HepG2 (cell line): Measurements from ENCODE around the gene GPRC5D. TPM values are rescaled to one million over a fixed set of nuclear protein-coding genes. Genes with fewer than 3 reads are reported as not detected.
A peak's percentile ranks its signal among the peaks of the same experiment; 100 is the strongest.

Experiments used
- FOXK1 ChIP-seq: sonication (generic); formaldehyde crosslinking; IDR thresholded peaks from 2 replicates; pipeline ENCODE4 v1.4.0; 2020; ENCODE audit warnings: low read depth, missing genetic modification reagents, borderline replicate concordance
- HCFC1 ChIP-seq: fragments of 150-350 bp; IDR thresholded peaks from 2 replicates; pipeline ENCODE4 v1.6.1; 2014; ENCODE audit warnings: low read depth, low read length
- KMT2A ChIP-seq: sonication (generic); formaldehyde crosslinking; IDR thresholded peaks from 2 replicates; pipeline ENCODE4 v1.4.0; 2020; ENCODE audit warnings: missing genetic modification reagents
- PAX8 ChIP-seq: sonication (generic); formaldehyde crosslinking; IDR thresholded peaks from 2 replicates; pipeline ENCODE4 v1.8.0; 2022; ENCODE audit warnings: mild to moderate bottlenecking, missing genetic modification reagents, borderline replicate concordance
- PCBP2 ChIP-seq: fragments of 200-400 bp; formaldehyde crosslinking; optimal IDR thresholded peaks from 2 replicates; pipeline ENCODE3; 2018; ENCODE audit warnings: low read length, low read depth; ENCODE audit not compliant: poor library complexity, severe bottlenecking
- SOX6 ChIP-seq, 2 experiments: fragments of 450-650 bp in 1 of 2; sonication (generic) in 1 of 2; formaldehyde crosslinking in 1 of 2; IDR thresholded peaks; 2 replicates each; pipeline versions ENCODE4 v1.4.0 to v1.6.1; 2017 to 2020; ENCODE audit warnings: antibody characterized with exemption in 1 of 2, mild to moderate bottlenecking in 1 of 2, missing genetic modification reagents in 1 of 2
- ZC3H13 ChIP-seq: sonication (generic); formaldehyde crosslinking; IDR thresholded peaks from 2 replicates; pipeline ENCODE4 v1.8.1; 2023; ENCODE audit warnings: mild to moderate bottlenecking, missing genetic modification reagents, moderate library complexity
- ZNF432 ChIP-seq: sonication (generic); formaldehyde crosslinking; IDR thresholded peaks from 2 replicates; pipeline ENCODE4 v1.5.0; 2020; ENCODE audit warnings: missing genetic modification reagents, mild to moderate bottlenecking, borderline replicate concordance
- ZNF567 ChIP-seq: sonication (generic); formaldehyde crosslinking; IDR thresholded peaks from 2 replicates; pipeline ENCODE4 v1.8.1; 2023; ENCODE audit warnings: mild to moderate bottlenecking, missing genetic modification reagents, borderline replicate concordance
- polyA plus RNA-seq, 8 experiments: library from polyadenylated mRNA; depleted of rRNA in 3 of 8; stranded (reverse) in 7 of 8; unstranded in 1 of 8; fragments of >200 nt; fragmentation: Illumina TruSeq in 4 of 8; extraction: Trizol in 4 of 8; gene quantifications; 2 replicates each; pipeline versions ENCODE4 v1.2.1 to v1.2.3, GENCODE V29; 2011 to 2016; ENCODE audit warnings: low read depth in 4 of 8, missing spikeins in 1 of 8, mixed read lengths in 1 of 8; ENCODE audit not compliant: insufficient read depth in 1 of 8
- total RNA-seq, 5 experiments: library from RNA; depleted of rRNA; stranded (reverse); fragments of >200 nt; fragmentation: Illumina TruSeq; extraction: Trizol; gene quantifications; 2 replicates each; pipeline ENCODE4 v1.2.3, GENCODE V29; 2016; ENCODE audit warnings: low read depth in 1 of 5
- TF ChIP-seq, protein P1 (sequence below): IDR thresholded peaks from 2 replicates; pipeline ENCODE4 v1.4.0; 2020; ENCODE audit warnings: mild to moderate bottlenecking, missing genetic modification reagents
- TF ChIP-seq, protein P2 (sequence below): sonication (generic); formaldehyde crosslinking; IDR thresholded peaks from 2 replicates; pipeline ENCODE4 v1.5.0; 2020; ENCODE audit warnings: missing genetic modification reagents, mild to moderate bottlenecking, borderline replicate concordance
- TF ChIP-seq, protein P3 (sequence below): sonication (generic); formaldehyde crosslinking; IDR thresholded peaks from 2 replicates; pipeline ENCODE4 v1.4.0; 2020; ENCODE audit warnings: missing genetic modification reagents
- TF ChIP-seq, protein P4 (sequence below), 2 experiments: sonication (generic) in 1 of 2; formaldehyde crosslinking in 1 of 2; IDR thresholded peaks; 2 replicates each; pipeline versions ENCODE4 v1.4.0 to v1.6.1; 2018 to 2020; ENCODE audit warnings: missing genetic modification reagents in 2 of 2, borderline replicate concordance in 1 of 2, low read depth in 1 of 2, mild to moderate bottlenecking in 1 of 2, missing biosample characterization in 1 of 2
- TF ChIP-seq, protein P5 (sequence below): IDR thresholded peaks from 2 replicates; pipeline ENCODE4 v1.6.1; 2012; ENCODE audit warnings: low read depth, low read length, improper control_type of control experiment
- TF ChIP-seq, protein P6 (sequence below): sonication (generic); IDR thresholded peaks from 2 replicates; pipeline ENCODE4 v1.6.1; 2016; ENCODE audit warnings: low read depth, borderline replicate concordance

GPRC5D gene
- total and polyA plus RNA-seq, 2 of the 13 experiments (the other 11 are each of a cell fraction or from before 2014, with no cell fraction given), result not detected

DNA sequence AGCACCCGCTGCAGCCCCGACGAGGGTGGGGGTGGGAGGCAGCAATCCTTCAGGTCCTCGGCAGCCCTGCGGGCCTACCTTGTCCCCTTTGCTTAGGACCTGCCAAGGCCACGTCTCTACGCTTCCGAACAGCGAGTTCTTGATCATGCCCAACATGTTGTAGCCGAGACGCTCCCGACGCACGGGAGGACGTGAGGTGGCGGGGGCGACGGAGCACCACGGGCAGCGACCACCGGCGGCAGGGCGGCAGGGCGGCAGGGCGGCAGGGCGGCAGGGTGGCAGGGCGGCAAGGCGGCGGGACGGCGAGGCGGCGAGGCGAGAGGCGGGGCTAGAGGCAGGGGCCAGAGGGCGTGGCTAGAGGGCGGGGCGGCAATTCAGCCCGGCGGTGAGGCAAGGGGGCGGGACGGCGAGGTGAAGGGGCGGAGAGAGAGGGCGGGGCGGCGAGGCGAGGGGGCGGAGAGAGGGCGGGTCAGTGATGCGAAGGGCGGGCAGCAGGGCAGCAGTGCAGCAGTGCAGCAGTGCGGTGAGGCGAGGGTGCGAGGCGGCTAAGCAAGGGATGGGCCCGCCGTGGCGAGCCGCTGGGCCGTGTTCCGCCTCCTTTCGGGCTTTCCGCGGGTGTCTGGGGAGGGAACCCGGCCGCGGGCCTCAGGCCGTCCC lies 48.1 kb upstream of the GPRC5D start, which contains the start of gene HEBP1 (continued):
- TF ChIP-seq, protein P1, sequence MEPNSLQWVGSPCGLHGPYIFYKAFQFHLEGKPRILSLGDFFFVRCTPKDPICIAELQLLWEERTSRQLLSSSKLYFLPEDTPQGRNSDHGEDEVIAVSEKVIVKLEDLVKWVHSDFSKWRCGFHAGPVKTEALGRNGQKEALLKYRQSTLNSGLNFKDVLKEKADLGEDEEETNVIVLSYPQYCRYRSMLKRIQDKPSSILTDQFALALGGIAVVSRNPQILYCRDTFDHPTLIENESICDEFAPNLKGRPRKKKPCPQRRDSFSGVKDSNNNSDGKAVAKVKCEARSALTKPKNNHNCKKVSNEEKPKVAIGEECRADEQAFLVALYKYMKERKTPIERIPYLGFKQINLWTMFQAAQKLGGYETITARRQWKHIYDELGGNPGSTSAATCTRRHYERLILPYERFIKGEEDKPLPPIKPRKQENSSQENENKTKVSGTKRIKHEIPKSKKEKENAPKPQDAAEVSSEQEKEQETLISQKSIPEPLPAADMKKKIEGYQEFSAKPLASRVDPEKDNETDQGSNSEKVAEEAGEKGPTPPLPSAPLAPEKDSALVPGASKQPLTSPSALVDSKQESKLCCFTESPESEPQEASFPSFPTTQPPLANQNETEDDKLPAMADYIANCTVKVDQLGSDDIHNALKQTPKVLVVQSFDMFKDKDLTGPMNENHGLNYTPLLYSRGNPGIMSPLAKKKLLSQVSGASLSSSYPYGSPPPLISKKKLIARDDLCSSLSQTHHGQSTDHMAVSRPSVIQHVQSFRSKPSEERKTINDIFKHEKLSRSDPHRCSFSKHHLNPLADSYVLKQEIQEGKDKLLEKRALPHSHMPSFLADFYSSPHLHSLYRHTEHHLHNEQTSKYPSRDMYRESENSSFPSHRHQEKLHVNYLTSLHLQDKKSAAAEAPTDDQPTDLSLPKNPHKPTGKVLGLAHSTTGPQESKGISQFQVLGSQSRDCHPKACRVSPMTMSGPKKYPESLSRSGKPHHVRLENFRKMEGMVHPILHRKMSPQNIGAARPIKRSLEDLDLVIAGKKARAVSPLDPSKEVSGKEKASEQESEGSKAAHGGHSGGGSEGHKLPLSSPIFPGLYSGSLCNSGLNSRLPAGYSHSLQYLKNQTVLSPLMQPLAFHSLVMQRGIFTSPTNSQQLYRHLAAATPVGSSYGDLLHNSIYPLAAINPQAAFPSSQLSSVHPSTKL, result no peak
- TF ChIP-seq HCFC1, result no peak; the same call in 1 of the 2 replicates
- no peak for TF ChIP-seq ZNF432 (CRISPR knock-in tag)
- TF ChIP-seq FOXK1 (CRISPR knock-in tag), result no peak
- TF ChIP-seq PAX8 (CRISPR knock-in tag), result no peak; the same call in 1 of the 2 replicates
- TF ChIP-seq SOX6 (IDR thresholded peaks at IDR 0.05), result no peak
- no peak for TF ChIP-seq SOX6 (CRISPR knock-in tag; IDR thresholded peaks at IDR 0.05)
- TF ChIP-seq, protein P2, sequence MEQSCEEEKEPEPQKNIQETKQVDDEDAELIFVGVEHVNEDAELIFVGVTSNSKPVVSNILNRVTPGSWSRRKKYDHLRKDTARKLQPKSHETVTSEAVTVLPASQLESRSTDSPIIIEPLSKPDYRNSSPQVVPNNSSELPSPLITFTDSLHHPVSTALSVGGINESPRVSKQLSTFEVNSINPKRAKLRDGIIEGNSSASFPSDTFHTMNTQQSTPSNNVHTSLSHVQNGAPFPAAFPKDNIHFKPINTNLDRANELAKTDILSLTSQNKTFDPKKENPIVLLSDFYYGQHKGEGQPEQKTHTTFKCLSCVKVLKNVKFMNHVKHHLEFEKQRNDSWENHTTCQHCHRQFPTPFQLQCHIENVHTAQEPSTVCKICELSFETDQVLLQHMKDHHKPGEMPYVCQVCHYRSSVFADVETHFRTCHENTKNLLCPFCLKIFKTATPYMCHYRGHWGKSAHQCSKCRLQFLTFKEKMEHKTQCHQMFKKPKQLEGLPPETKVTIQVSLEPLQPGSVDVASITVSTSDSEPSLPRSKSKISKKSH, result peak; percentile 26
- TF ChIP-seq, protein P3, sequence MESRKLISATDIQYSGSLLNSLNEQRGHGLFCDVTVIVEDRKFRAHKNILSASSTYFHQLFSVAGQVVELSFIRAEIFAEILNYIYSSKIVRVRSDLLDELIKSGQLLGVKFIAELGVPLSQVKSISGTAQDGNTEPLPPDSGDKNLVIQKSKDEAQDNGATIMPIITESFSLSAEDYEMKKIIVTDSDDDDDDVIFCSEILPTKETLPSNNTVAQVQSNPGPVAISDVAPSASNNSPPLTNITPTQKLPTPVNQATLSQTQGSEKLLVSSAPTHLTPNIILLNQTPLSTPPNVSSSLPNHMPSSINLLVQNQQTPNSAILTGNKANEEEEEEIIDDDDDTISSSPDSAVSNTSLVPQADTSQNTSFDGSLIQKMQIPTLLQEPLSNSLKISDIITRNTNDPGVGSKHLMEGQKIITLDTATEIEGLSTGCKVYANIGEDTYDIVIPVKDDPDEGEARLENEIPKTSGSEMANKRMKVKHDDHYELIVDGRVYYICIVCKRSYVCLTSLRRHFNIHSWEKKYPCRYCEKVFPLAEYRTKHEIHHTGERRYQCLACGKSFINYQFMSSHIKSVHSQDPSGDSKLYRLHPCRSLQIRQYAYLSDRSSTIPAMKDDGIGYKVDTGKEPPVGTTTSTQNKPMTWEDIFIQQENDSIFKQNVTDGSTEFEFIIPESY (CRISPR knock-in tag), result no peak
- TF ChIP-seq ZC3H13 (CRISPR knock-in tag), result 0 out of 2 replicates have a peak, but pooled peaks have one; percentile 68
- TF ChIP-seq, protein P4, sequence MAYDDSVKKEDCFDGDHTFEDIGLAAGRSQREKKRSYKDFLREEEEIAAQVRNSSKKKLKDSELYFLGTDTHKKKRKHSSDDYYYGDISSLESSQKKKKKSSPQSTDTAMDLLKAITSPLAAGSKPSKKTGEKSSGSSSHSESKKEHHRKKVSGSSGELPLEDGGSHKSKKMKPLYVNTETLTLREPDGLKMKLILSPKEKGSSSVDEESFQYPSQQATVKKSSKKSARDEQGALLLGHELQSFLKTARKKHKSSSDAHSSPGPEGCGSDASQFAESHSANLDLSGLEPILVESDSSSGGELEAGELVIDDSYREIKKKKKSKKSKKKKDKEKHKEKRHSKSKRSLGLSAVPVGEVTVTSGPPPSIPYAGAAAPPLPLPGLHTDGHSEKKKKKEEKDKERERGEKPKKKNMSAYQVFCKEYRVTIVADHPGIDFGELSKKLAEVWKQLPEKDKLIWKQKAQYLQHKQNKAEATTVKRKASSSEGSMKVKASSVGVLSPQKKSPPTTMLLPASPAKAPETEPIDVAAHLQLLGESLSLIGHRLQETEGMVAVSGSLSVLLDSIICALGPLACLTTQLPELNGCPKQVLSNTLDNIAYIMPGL (CRISPR knock-in tag; IDR thresholded peaks at IDR 0.05; ENCODE audit: borderline replicate concordance in 1 of 2, low read depth in 1 of 2), result peak in 1 of 2 experiments; percentile 78; a peak in 2 of 4 replicates
- TF ChIP-seq, protein P5, sequence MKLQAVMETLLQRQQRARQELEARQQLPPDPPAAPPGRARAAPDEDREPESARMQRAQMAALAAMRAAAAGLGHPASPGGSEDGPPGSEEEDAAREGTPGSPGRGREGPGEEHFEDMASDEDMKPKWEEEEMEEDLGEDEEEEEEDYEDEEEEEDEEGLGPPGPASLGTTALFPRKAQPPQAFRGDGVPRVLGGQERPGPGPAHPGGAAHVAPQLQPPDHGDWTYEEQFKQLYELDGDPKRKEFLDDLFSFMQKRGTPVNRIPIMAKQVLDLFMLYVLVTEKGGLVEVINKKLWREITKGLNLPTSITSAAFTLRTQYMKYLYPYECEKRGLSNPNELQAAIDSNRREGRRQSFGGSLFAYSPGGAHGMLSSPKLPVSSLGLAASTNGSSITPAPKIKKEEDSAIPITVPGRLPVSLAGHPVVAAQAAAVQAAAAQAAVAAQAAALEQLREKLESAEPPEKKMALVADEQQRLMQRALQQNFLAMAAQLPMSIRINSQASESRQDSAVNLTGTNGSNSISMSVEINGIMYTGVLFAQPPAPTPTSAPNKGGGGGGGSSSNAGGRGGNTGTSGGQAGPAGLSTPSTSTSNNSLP, result no peak
- no peak for TF ChIP-seq ZNF567 (CRISPR knock-in tag)
- TF ChIP-seq, protein P6, sequence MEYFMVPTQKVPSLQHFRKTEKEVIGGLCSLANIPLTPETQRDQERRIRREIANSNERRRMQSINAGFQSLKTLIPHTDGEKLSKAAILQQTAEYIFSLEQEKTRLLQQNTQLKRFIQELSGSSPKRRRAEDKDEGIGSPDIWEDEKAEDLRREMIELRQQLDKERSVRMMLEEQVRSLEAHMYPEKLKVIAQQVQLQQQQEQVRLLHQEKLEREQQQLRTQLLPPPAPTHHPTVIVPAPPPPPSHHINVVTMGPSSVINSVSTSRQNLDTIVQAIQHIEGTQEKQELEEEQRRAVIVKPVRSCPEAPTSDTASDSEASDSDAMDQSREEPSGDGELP, result no peak
- no peak for TF ChIP-seq PCBP2
- no peak for TF ChIP-seq KMT2A (CRISPR knock-in tag)
